SIG-M5 treated with dmso at 0.1 percent for 504 hours (cell line): ENCODE results near the gene CTNNBL1.

Source experiments
- DNase-seq: peaks from one replicate; lab custom pipeline; 2025; ENCODE audit not compliant: unreplicated experiment; lab: John Stamatoyannopoulos, UW

The CTNNBL1 gene

DNA sequence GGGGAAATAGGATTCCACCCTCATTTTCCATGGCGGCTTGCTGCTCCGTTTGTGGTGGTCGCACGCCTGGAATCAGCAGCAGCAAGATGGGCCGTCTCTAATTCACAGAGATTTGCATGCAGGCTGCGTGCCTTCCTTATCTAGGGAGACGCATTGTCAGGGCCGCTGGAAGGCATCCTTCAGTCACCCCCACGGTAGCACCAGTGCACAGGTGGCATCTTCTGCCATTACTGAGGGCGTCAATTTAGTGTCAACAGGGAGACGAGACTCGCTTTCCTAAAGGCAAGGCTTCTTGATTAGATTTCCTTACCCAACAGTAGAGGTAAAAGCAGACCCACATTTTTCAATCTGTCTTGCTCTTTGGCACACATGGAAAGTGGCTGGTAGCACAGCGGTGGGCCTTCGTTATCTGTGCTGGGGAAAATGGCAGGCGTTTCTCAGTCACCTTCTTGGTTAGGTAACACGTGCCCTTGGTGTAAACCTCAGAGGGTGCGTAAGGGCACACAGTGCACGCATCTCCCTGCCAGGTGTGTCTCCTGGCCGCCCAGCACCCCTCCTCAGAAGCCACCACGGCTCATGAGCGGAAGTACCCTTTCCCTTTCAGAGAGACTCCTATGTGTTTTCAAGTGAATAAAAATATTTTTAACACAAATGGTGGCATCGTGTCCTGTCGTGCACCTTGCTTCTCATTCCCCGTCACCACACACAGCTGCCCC, 181.8 kb downstream of the CTNNBL1 start:
- DNase-seq: no peak

GRCh38 chr20:37876863-37877262, 183.0 kb downstream of the CTNNBL1 start:
- no peak for DNase-seq

DNA sequence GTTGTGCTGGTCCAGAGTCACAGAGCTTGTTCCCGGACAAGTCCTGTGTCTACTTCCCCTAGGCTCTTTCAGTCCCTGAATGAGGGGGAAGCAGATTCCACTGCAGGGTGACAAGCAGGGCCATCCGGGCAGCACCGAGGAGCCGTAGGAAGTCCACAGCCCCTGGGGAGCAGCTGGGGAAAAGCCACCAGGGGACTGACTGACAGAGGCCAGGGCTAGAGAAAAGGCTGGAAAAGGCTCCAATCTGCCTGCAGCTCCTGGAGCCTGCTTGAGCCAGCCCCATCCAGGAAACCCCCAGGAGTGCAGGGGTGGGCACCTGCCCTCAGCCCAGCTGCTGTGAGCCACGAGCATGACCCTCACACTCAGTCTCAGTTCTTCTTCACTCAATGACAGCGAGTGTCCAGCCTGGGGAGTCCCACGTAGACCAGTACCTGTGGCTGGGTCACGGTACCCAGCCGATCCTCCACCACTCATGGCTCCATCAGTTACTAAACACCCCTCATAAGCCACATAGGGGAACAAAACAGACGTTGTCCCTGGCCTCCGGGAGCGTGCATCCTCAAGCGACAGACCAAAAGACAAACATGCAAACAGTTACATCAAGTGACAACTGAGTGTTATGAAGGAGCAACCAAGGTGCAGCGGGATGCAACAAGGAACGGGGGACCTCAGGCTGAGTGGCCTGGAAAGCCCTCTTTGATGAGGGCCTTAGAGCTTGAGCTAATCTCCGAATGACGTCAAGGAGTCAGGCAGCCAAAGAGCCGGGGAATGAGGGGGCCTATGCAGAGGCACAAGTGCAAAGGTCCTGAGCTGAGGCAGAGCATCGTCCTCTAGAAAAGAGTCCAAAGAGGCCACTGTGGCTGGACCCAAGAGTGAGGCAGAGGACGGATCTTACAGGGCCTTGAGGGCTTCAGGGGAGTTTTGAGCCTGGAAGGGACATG, 184.3 kb downstream of the CTNNBL1 start:
- no peak for DNase-seq

DNA sequence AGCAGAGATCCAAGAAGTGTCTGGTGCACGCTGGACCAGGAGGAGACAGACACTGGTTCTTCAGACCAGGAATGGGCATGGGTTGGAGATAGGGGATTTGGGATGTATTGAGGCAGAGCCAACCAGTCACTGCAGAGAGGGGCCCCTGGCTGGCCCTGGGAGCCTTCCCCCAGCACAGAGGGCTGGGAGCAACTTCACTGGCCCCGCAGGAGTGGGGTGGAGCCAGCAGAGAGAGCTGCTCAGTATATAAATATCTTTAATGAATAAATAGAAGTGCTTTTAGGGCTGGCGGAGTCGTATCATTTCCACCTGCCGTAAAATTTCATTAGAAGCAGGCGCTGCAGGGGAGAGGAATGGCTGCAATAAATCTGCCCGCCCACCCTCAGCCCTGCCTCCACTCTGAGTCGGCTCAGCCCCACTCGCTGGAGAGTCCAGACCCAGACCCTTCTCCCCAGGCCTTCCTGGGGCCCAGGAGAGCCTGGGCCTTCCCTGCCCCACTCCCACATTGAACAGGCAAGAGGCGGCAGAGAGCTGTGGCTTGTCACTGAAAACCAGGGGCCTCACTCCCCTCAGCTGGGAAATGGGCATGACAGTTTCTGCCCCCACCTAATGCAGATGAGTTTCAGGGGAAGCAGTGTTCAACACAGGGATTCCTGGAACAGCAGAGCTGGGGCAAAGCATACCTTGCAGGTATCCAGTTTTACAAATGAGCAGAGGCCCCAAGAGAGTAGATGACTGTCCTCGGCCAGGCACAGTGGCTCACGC, 185.2 kb downstream of the CTNNBL1 start:
- DNase-seq: no peak

DNA sequence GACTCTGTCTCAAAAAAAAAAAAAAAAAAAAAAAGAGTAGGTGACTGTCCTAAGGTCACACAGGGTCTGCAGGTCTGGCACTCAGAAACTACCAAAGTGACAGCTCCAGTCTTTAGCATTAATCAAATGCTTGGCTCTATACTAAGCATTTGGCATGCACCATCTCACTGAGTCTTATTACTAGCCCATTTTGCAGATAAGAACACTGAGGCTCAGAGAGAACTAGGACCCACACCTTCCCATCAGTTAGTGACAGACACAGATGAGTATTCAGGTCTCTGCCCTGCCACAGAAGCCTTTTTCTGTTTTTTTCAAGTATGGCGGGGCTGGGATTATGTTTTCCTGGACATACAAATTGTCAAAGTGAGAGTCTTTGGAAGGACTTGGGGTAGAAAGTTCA, 186.0 kb downstream of the CTNNBL1 start:
- no peak for DNase-seq

DNA sequence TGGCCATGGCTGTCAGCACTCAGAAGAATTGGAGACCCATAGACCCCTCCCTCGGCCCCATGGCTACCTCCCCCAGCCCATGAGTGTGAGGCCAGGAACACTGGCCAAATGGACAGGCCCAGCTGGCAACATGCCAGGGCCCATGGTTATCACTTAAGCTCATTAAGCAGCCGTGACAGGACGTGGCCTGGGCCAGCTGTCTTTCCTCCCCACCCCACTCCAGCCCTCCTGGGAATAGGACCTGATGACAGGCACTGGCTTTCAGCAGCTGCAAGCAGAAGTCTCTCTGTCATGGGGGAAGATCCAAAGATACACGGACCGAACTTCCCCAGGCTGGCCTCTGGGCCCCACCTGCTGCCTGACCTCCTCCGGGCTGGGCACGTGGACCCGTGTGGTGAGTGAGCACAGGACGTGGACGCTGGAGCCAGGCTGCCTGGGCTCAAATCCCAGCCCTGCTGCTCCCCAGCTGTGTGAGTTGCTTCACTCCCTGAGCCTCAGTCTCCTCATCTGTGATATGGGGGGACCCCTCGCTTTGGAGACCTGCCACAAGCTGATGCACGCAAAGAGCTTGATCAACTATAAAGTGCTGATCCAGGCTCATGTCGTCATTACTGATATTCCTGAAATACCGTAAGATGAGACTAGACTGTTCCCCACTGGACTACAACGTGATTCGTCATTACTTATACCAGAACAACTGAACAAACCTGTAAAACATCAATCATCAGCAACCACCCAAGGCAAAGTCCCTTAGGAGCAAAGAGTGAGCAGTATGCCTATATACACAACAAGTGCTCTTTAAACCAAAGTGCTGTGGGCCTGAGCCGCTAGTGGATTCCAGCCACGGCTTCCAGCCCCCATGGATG, 187.1 kb downstream of the CTNNBL1 start:
- DNase-seq: no peak

- no peak for DNase-seq
Observed at GRCh38 chr20:37881601-37882343, 187.9 kb downstream of the CTNNBL1 start.

DNA sequence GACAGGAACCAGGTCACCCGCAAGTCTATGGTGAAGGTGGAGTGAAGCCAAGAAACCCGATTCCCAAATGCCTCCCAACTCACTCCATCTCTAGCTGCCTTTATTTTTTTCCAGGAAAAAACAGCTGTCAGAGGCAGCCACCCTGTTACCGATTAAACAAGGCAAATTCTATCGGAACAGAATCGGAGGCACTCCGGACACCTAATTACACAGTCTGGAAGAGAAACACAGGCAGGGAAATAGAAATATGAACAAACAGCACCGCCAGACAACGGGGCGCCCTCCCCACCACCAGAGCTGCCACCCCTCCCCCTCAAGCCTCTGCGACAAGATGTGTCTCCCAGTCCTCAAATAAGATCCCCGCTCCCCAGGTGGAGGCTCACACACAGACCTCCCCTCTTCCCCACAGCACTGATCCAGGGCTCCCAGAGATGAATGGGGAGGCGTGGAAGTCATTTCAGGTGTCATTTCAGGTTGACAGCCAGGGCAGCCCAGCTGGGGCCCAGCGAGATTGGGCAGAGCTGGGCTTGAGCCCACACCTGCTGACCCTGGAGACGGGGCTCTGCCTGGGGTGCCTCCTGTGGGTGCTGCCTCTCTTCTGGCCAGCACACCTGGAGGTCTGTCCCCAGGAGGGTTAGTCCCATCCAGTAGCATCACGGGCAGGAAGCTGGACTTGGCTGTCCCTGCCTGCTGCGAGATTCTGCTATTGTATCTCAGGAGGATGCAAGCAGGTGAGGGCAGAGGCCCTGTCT, 189.3 kb downstream of the CTNNBL1 start:
- no peak for DNase-seq

DNA sequence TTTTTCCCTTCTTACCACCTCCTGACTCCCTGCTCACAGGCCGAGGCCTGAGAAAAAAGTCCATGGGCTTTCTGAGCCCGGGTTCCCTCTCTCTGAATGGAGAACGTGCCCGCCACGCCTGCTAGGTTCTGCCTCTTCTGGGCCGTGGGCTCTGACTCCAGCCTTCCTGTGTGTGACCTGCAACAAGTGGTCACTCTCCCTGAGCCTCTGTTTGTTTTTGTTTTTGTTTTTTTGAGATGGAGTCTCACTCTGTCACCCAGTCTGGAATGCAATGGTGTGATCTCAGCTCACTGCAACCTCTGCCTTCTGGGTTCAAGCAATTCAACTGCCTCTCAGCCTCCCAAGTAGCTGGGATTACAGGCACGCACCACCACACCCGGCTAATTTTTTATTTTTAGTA, 191.2 kb downstream of the CTNNBL1 start:
- DNase-seq: no peak

GRCh38 chr20:37885593-37886503, 192.0 kb downstream of the CTNNBL1 start:
- DNase-seq: no peak

- no peak for DNase-seq
Observed at GRCh38 chr20:37886851-37887297, 193.0 kb downstream of the CTNNBL1 start.

DNA sequence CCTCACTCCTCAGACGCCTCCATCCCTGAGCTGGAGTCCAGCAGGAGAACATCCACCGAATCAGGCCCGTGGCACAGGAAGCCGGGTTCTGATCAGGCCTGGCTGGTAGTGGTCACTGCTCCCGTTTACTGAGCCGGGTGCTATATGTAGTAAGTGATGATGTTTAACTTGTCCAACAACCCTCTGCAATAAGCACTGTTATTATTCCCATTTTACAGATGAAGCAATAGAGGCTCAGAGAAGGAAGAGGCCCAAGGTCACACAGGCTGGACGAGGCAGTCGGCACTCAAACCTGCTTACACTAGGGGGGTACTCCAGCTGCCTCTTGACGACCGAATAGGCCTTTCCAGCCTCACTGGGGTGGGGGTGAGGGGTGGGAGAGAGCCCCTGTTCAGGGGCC, 194.8 kb downstream of the CTNNBL1 start:
- no peak for DNase-seq

DNA sequence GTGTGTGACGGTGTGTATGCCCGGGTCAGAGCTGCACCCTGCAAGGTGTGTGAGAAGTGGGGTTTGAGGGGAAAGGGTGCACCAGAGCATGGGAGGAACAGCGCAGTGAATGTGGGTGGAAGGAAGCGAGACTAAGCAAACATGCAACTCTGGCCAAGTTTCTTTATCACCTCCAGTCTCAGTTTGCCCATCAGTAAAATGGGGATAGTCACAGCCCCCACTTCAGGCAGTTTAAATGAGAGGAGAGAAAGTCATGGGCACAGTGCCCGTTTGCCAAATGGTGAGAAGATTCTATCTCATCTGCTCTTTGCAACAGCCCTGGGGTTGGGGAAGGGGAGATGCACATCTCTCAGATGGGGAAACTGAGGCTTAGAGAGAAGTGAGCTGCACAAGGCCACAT, 196.3 kb downstream of the CTNNBL1 start:
- no peak for DNase-seq

- DNase-seq: no peak
Observed at GRCh38 chr20:37890643-37891042, 196.8 kb downstream of the CTNNBL1 start.

- DNase-seq: no peak
Observed at GRCh38 chr20:37892001-37892400, 198.2 kb downstream of the CTNNBL1 start.

- DNase-seq: no peak
Observed at GRCh38 chr20:37893566-37894241, 199.9 kb downstream of the CTNNBL1 start.

DNA sequence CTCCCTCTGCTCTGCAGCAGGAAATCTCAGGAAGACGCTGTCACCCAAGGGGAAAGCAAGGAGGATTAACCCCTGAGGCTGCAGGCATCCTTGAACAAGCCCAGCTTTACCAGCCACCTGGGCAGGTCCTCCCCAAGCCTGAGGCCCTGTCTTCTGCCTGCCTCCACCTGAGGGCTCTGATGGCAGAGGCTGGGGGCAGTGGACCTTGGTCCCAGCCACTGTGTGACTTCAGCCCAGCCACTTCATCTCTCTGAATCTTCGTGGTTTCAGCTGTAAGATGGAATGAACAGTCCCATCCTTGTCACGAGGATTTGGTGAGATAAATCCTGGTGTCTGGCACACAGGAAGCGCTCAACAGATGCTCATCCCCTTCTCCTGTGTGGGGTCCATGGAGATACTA, 200.6 kb downstream of the CTNNBL1 start:
- no peak for DNase-seq
